Cardiac fibroblast (primary cell): ENCODE measurements around the gene TDP2.

Source experiments
- DNase-seq, 2 donors: peaks; one replicate each; pipeline versions ENCODE4 v3.0.0 to v3.0.0-alpha.2; 2010; ENCODE audit warnings: low read depth in 2 of 2
- H3K4me3 ChIP-seq, 2 donors: replicated peaks in 1 of 2; 1 replicate in 1 of 2; 2 replicates in 1 of 2; pipeline ENCODE4 v1.5.1; 2011; ENCODE audit warnings: low read depth in 2 of 2, low read length in 2 of 2, mild to moderate bottlenecking in 2 of 2, moderate library complexity in 1 of 2
- TF ChIP-seq, protein P1 (sequence below): IDR thresholded peaks from one replicate; pipeline ENCODE4 v1.5.1; 2011; ENCODE audit warnings: low read depth, mild to moderate bottlenecking, low read length, inconsistent platforms

Gene TDP2

DNA sequence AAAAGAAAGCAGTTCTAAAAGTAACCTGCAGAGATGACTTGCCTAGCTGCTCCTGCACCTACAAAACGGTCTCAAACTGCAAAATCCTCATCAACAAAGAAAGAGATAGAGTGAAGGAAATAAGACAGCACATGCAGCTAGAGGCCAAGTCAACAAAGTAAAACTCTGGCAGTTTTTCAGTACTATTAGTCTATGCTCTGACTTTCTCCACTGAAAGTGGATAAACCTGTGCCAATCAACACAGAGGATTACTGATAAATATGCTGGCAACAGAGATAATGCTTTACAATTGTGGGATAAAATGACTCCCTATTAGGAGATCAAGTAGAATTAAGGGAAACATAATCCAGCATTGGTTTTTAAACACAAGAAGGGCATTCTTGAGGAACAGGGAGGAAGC, 34.1 kb downstream of the TDP2 start:
- TF ChIP-seq, protein P1, sequence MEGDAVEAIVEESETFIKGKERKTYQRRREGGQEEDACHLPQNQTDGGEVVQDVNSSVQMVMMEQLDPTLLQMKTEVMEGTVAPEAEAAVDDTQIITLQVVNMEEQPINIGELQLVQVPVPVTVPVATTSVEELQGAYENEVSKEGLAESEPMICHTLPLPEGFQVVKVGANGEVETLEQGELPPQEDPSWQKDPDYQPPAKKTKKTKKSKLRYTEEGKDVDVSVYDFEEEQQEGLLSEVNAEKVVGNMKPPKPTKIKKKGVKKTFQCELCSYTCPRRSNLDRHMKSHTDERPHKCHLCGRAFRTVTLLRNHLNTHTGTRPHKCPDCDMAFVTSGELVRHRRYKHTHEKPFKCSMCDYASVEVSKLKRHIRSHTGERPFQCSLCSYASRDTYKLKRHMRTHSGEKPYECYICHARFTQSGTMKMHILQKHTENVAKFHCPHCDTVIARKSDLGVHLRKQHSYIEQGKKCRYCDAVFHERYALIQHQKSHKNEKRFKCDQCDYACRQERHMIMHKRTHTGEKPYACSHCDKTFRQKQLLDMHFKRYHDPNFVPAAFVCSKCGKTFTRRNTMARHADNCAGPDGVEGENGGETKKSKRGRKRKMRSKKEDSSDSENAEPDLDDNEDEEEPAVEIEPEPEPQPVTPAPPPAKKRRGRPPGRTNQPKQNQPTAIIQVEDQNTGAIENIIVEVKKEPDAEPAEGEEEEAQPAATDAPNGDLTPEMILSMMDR: no peak
- no peak overlapping the region for H3K4me3 ChIP-seq
- no peak for DNase-seq

DNA sequence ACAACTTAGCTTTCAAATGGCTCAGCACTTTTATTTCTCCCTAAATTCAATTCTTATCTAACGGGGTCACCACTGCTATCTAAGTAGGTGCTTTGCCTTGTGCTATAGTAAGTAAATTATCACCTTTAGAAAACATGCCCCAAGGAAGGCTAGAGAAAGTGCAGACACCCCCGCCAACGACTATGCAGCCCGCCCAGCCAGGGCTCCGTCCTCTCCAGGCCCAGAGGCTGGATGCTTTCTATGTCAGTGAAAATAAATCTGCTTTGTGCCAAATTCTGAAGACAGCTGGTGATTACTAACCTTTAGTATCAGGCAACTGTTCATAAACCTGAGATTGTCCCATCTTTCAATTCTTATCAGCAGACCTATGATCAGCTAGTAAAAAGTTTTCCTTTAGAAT, 35.0 kb downstream of the TDP2 start:
- H3K4me3 ChIP-seq: no peak overlapping the region
- TF ChIP-seq, protein P1: no peak
- no peak for DNase-seq

DNA sequence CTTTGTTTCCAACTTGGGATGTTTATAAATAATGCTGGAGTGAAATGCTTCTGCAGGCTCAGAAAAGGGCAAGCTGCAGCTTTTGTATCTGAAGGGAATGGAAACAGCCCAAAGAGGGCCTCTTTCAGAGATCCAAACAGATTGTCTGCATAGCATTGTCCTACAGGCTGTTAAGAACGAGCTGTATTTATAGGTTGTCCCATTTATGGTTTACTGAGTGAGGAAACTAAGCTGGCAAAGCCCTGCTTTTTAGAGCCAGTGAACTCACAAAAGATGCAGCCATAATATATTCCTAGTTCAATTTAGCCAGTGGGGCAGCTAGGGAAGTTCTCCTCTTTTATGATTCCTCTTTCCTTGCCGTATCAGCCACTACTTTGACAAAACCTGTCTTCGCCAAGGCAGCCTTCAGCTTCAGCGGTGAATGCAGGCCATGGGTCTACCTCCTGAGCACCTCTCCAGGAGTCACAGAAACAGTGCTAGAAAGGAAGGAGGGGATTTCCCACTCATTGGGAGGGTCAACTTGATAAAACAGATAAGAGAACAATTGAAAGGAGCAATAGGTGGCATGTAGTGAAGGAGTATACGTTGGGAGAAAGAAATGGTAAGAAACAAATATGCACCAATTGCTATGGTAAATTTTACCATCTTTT, 35.7 kb downstream of the TDP2 start:
- no peak overlapping the region for H3K4me3 ChIP-seq
- TF ChIP-seq, protein P1: no peak
- no peak for DNase-seq

DNA sequence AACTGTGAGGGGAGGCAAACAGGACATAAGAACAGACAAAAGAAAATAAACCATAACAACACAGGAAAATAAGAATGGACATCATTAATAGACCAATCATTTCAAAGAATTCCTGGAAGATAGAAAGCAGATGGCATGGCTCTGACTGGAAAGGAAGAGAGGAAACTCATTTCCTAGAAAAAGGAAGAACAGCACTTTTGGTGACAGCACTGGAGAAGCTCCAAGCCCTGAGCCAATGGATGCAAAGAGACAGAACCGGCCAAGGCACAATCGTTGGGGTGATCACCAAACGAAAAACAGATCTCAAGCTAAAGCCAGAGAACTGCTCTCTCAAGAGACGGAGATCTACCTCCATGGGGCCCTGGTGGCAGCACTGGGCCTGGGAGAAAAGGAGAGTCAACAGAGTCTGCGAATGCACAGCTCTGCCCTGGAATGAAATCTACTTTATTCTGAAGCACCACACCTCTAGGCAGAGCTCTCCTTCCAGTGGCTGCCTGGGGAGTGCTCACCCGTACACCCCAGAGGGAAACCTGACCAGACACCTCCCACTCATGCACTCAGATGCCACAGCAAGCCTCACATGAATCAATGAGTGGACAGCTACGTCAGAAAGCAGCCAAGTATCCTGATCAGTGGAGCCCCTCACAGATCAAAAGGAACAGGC, 44.9 kb downstream of the TDP2 start:
- DNase-seq: no peak
- TF ChIP-seq, protein P1: no peak
- no peak overlapping the region for H3K4me3 ChIP-seq

DNA sequence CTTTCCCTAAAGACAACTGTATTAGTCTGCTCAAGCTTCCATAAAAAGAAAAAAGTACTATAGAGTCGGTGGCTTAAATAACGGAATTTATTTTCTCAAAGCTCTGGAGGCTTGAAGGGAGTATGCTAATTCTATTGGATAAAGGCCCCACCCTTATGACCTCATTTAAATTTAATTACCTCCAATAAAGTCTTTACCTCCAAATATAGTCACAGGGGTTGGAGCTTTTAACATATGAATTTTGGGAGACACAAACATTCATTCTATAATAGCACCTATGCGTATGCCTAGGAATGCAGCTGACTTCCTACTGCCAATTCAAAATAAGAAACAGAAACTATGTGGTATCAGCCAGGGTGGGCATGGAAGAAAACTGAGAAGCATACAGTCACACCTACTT, 46.1 kb downstream of the TDP2 start:
- TF ChIP-seq, protein P1: no peak
- no peak overlapping the region for H3K4me3 ChIP-seq
- no peak for DNase-seq

DNA sequence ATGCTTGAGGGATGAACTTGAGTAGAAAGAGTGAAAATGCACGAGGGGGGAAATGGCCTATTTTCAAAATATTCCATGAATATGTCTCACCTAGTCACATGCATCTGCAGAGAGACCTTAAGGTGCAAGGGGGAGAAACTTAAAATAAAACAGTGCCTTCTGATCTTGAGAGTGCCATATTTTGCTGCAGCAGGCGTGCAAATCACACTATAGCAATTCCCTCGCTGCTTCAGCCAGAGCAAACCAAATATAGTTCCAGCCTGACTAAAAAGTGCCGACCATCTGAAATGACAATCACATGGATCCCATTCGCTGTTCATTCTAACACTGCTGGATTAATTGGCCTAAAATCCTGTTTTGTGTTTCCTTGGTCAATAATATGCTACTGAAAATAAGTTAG, 47.0 kb downstream of the TDP2 start:
- no peak overlapping the region for H3K4me3 ChIP-seq
- TF ChIP-seq, protein P1: no peak
- DNase-seq: no peak
